Pancreas (tissue), 10 donors: Measurements from ENCODE around the gene PNMA8A. TPM values are rescaled to one million over a fixed set of nuclear protein-coding genes. Genes with fewer than 3 reads are reported as not detected.

Experiments
- ATAC-seq, 4 donors: fragments of 200-7000 bp; cut with Tn5 transposase; one replicate each; pipeline versions ENCODE4 v1.8.0 to v1.9.1; 2020; ENCODE audit warnings: mild to moderate bottlenecking in 4 of 4, moderate library complexity in 4 of 4
- DNase-seq, 6 donors: peaks; one replicate each; pipeline ENCODE4 v3.0.0-alpha.2; 2020
- FAIRE-seq: peaks from 2 replicates; lab custom pipeline; 2012; peaks lifted over from hg19 to GRCh38; lab: Jason Lieb, UNC
- H3K27ac ChIP-seq, 4 donors: fragments of 200-600 bp; sonication (generic); 1 replicate in 3 of 4; 2 replicates in 1 of 4; pipeline versions ENCODE4 v1.5.0 to v1.8.0; 2020
- H3K27me3 ChIP-seq, 4 donors: fragments of 200-600 bp; one replicate each; pipeline ENCODE4 v1.8.0; 2021
- H3K36me3 ChIP-seq, 3 donors: fragments of 200-600 bp; sonication (generic) in 1 of 3; one replicate each; pipeline versions ENCODE4 v1.5.0 to v1.8.0; 2020 to 2021
- H3K4me1 ChIP-seq, 3 donors: fragments of 200-600 bp; one replicate each; pipeline ENCODE4 v1.8.0; 2021
- H3K4me3 ChIP-seq, 4 donors: fragments of 200-600 bp; sonication (generic) in 2 of 4; one replicate each; pipeline versions ENCODE4 v1.5.0 to v1.8.0; 2020 to 2021
- H3K9me3 ChIP-seq, 4 donors: fragments of 200-600 bp; one replicate each; pipeline ENCODE4 v1.8.0; 2021
- CTCF ChIP-seq, 4 donors: fragments of 200-600 bp; sonication (generic) in 3 of 4; IDR thresholded peaks; one replicate each; pipeline versions ENCODE4 v1.5.0 to v1.8.0; 2021; ENCODE audit warnings: antibody characterized with exemption in 4 of 4
- WGBS, 2 donors: extraction: QIAGEN DNeasy Blood & Tissue Kit; methylation state at CpG; one replicate each; pipeline ENCODE4 v1.1.7; 2013; 5-methylcytosine and 5-hydroxymethylcytosine counted together
- intact Hi-C, 3 donors: fragments of 100-400 bp; cut with DNase I; formaldehyde crosslinking; loops; one replicate each; pipeline versions ENCODE4 v1.11.1 to v1.14.2; 2022
- polyA plus RNA-seq, 2 donors: library from polyadenylated mRNA; stranded (reverse); fragments of 200-250 nt; gene quantifications; one replicate each; pipeline ENCODE4 v1.2.3, GENCODE V29; 2013
- total RNA-seq, 6 donors: library from RNA; stranded (reverse); fragmentation: NEBNext Ultra II Directional in 4 of 6; extraction: Animal tissue kit (Norgen Biotek cat#: 25700) in 4 of 6; gene quantifications; one replicate each; pipeline versions ENCODE4 v1.2.1 to v1.2.4, GENCODE V29; 2021 to 2023
- donor health status: healthy with polysubstance abuse.
- donor health status: DM: no; HTN: no; CAD: no; lungs with moderate emphysema.
- donor health status: DM: no; HTN: no; CAD: no.
- donor health status: control.
- donor health status: control.
- donor health status: Bipolar disorder and iron deficiency.
- donor health status: DM: yes; HTN: yes; CAD: no.
- donor health status: DM: no; HTN: no; CAD: no.
- donor health status: DM: no; HTN: no; CAD: no.
- donor health status: DM: yes; HTN: yes; CAD: no.

The PNMA8A gene
- total and polyA plus RNA-seq, 8 donors = 2.4 to 8.9 (median 5.8) TPM

- intact Hi-C loops = no loop called here
- DNase-seq (no peak), FAIRE-seq (no peak), ATAC-seq (no peak)
- no peaks in the 10 kb centered on the region for H3K36me3 ChIP-seq
- WGBS, 2 donors = 57 to 60% methylated on average over 7 of the region's 7 CpGs
- H3K9me3 ChIP-seq = no peaks in the 10 kb centered on the region
- no peaks in the 10 kb centered on the region for H3K27me3 ChIP-seq
- H3K4me1 ChIP-seq = no peaks in the 10 kb centered on the region
- H3K4me3 ChIP-seq = no peak overlapping the region
- no peak overlapping the region for H3K27ac ChIP-seq
- no peak for TF ChIP-seq CTCF (IDR thresholded peaks at IDR 0.05)
Measured at GRCh38 chr19:46449228-46449627, 22.1 kb downstream of the PNMA8A start.

- ATAC-seq (no peak), FAIRE-seq (no peak), DNase-seq (no peak)
- Histone ChIP-seq H3K27ac (no peak overlapping the region), H3K9me3 (no peaks in the 10 kb centered on the region), H3K4me3 (no peak overlapping the region), H3K4me1 (no peaks in the 10 kb centered on the region), H3K27me3 (no peaks in the 10 kb centered on the region), H3K36me3 (no peaks in the 10 kb centered on the region)
- TF ChIP-seq CTCF (IDR thresholded peaks at IDR 0.05) = no peak
- WGBS, 2 donors = 80 to 95% methylated on average over 10 of the region's 10 CpGs
- intact Hi-C loops = no loop called here
Measured at GRCh38 chr19:46448601-46449000, 22.8 kb downstream of the PNMA8A start.

DNA sequence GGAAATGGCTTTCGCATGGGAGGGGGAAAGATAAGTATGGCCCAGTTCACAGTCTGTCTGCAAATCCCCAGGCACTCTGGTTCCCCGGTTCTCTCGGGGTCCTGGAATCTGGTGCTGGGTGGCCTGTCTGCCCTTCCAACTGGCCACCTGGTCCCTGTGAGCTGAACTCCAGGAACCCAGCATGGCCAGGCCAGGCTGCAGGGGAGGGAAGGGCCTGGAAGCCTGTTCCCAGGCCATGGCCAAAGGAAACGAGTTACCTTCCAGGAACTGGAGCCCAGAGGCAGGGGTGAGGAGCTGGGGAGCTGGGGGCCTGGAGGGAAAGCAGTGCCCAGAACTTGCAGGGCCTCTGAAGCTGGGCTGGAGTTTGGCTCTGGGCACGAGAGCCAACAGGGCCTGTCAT lies 23.5 kb downstream of the PNMA8A start:
- Histone ChIP-seq H3K4me1 (peaks cover 2 to 5% (median 3%) of the 10 kb centered on the region in 3 donors), H3K36me3 (no peaks in the 10 kb centered on the region), H3K9me3 (no peaks in the 10 kb centered on the region), H3K4me3 (no peak overlapping the region), H3K27ac (no peak overlapping the region), H3K27me3 (no peaks in the 10 kb centered on the region)
- WGBS, 2 donors = 81% methylated on average over 5 of the region's 5 CpGs
- no peak for FAIRE-seq
- DNase-seq = no peak
- ATAC-seq = no peak
- TF ChIP-seq CTCF (IDR thresholded peaks at IDR 0.05) = no peak
- intact Hi-C loops = no loop called here

DNA sequence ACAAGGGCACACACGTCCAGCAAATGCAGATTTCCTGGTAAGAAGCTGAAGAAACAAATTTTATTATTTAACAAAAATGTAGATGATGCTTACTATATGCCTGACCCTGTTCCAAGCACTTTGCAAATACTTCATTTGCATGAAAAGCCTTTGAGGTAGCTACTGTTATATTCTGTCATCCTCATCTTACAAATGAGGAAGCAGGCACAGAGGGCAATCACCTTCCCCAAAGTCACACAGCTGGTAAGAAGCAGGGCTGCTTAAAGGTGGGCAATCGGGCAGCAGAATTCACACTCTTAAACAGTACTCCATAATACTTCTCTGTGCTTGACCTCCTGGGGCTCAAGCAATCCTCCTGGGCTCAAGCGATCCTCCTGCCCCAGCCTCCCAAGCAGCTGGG lies 24.4 kb downstream of the PNMA8A start:
- Histone ChIP-seq H3K4me1 (peaks cover 8 to 13% (median 9%) of the 10 kb centered on the region in 3 donors), H3K4me3 (no peak overlapping the region), H3K27me3 (no peaks in the 10 kb centered on the region), H3K27ac (no peak overlapping the region), H3K36me3 (no peaks in the 10 kb centered on the region), H3K9me3 (no peaks in the 10 kb centered on the region)
- no peak for ATAC-seq
- WGBS, 2 donors = 37 to 50% methylated on average over 3 of the region's 3 CpGs
- DNase-seq = no peak
- intact Hi-C loops = no loop called here
- no peak for FAIRE-seq
- TF ChIP-seq CTCF (IDR thresholded peaks at IDR 0.05) = no peak

- peaks cover 9 to 20% (median 15%) of the 10 kb centered on the region in 3 donors for H3K4me1 ChIP-seq
- intact Hi-C loops = no loop called here
- no peaks in the 10 kb centered on the region for H3K27me3 ChIP-seq
- WGBS, 2 donors = 83 to 87% methylated on average over 15 of the region's 15 CpGs
- no peak for FAIRE-seq
- no peak for DNase-seq
- no peaks in the 10 kb centered on the region for H3K36me3 ChIP-seq
- no peak overlapping the region for H3K4me3 ChIP-seq
- H3K27ac ChIP-seq = no peak overlapping the region
- H3K9me3 ChIP-seq = no peaks in the 10 kb centered on the region
- TF ChIP-seq CTCF (IDR thresholded peaks at IDR 0.05) = no peak
- no peak for ATAC-seq
Measured at GRCh38 chr19:46446021-46446420, 25.3 kb downstream of the PNMA8A start.
